ENCODE results near the gene SETD1A. TPM values are rescaled to one million over a fixed set of nuclear protein-coding genes. Genes with fewer than 3 reads are reported as not detected.

SETD1A gene
- total RNA-seq, 1 donor from 2014 or later: 3.2 TPM

DNA sequence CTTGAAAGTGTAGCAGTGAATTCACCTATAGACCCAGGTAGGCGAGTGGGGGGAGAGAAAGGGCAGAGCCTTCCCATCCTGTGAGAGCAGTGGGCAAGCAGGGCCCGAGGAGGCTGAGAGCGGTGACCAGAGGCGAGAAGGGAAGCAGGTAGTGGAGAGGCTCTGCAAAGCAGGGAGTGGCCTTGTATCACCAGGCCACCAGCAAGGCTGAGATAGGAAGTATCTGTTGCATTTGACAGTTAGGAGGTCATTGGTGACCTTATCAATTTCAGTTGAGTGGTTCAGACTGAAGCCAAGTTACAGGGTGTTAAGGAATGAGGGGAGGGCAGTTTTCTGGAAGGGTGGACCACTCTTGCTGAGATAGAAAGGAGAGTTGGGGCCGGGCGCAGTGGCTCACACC is 16.8 kb downstream of the SETD1A start:
- peaks cover 10% of the 10 kb centered on the region for H4K20me1 ChIP-seq (ENCODE audit: low read depth)
- H3K27ac ChIP-seq: no peak overlapping the region
- Mint-ChIP-seq H3K4me3 (no peak overlapping the region), H3K9me3 (no peaks in the 10 kb centered on the region), H3K36me3 (peaks cover 42% of the 10 kb centered on the region), H3K27ac (no peak overlapping the region), H3K4me1 (no peaks in the 10 kb centered on the region), H3K27me3 (ENCODE audit: insufficient read depth, low read depth) (peaks cover 7% of the 10 kb centered on the region)
- TF ChIP-seq, protein P1, sequence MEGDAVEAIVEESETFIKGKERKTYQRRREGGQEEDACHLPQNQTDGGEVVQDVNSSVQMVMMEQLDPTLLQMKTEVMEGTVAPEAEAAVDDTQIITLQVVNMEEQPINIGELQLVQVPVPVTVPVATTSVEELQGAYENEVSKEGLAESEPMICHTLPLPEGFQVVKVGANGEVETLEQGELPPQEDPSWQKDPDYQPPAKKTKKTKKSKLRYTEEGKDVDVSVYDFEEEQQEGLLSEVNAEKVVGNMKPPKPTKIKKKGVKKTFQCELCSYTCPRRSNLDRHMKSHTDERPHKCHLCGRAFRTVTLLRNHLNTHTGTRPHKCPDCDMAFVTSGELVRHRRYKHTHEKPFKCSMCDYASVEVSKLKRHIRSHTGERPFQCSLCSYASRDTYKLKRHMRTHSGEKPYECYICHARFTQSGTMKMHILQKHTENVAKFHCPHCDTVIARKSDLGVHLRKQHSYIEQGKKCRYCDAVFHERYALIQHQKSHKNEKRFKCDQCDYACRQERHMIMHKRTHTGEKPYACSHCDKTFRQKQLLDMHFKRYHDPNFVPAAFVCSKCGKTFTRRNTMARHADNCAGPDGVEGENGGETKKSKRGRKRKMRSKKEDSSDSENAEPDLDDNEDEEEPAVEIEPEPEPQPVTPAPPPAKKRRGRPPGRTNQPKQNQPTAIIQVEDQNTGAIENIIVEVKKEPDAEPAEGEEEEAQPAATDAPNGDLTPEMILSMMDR (IDR thresholded peaks at IDR 0.05): no peak
- TF ChIP-seq EZH2 (IDR thresholded peaks at IDR 0.05): no peak
- no peak for TF ChIP-seq EZH2phosphoT487 (IDR thresholded peaks at IDR 0.05)
- H3K4me3 ChIP-seq: no peak overlapping the region
- DNase-seq (ENCODE audit: low spot score): no peak
- H3F3A ChIP-seq (ENCODE audit: low read depth): no peaks in the 10 kb centered on the region
- H3K4me2 ChIP-seq: no peak overlapping the region
- H3K4me1 ChIP-seq: no peaks in the 10 kb centered on the region
- H3K27me3 ChIP-seq: no peaks in the 10 kb centered on the region
- H2AFZ ChIP-seq (replicated peaks): no peak overlapping the region
- no peaks in the 10 kb centered on the region for H3K79me2 ChIP-seq (ENCODE audit: low read depth)
- no peaks in the 10 kb centered on the region for H3K36me3 ChIP-seq
- H3K9ac ChIP-seq: no peak overlapping the region
- H3K9me3 ChIP-seq (ENCODE audit: low read depth): no peaks in the 10 kb centered on the region

- Histone ChIP-seq H3K4me3 (no peak overlapping the region), H3K27me3 (no peaks in the 10 kb centered on the region), H3K9ac (no peak overlapping the region), H2AFZ (replicated peaks) (no peak overlapping the region), H4K20me1 (ENCODE audit: low read depth) (peaks cover 10% of the 10 kb centered on the region), H3K79me2 (ENCODE audit: low read depth) (no peaks in the 10 kb centered on the region), H3K9me3 (ENCODE audit: low read depth) (no peaks in the 10 kb centered on the region), H3K36me3 (no peaks in the 10 kb centered on the region), H3K4me1 (no peaks in the 10 kb centered on the region), H3K4me2 (no peak overlapping the region), H3F3A (ENCODE audit: low read depth) (no peaks in the 10 kb centered on the region), H3K27ac (no peak overlapping the region)
- TF ChIP-seq, protein P1 (IDR thresholded peaks at IDR 0.05): no peak
- no peak for TF ChIP-seq EZH2 (IDR thresholded peaks at IDR 0.05)
- no peak for TF ChIP-seq EZH2phosphoT487 (IDR thresholded peaks at IDR 0.05)
- H3K4me3 Mint-ChIP-seq: no peak overlapping the region
- no peak overlapping the region for H3K27ac Mint-ChIP-seq
- H3K27me3 Mint-ChIP-seq (ENCODE audit: insufficient read depth, low read depth): peaks cover 7% of the 10 kb centered on the region
- H3K36me3 Mint-ChIP-seq: peaks cover 39% of the 10 kb centered on the region
- no peaks in the 10 kb centered on the region for H3K9me3 Mint-ChIP-seq
- H3K4me1 Mint-ChIP-seq: no peaks in the 10 kb centered on the region
- DNase-seq (ENCODE audit: low spot score): no peak
Measured at GRCh38 chr16:30976486-30976885, 18.9 kb downstream of the SETD1A start.

DNA sequence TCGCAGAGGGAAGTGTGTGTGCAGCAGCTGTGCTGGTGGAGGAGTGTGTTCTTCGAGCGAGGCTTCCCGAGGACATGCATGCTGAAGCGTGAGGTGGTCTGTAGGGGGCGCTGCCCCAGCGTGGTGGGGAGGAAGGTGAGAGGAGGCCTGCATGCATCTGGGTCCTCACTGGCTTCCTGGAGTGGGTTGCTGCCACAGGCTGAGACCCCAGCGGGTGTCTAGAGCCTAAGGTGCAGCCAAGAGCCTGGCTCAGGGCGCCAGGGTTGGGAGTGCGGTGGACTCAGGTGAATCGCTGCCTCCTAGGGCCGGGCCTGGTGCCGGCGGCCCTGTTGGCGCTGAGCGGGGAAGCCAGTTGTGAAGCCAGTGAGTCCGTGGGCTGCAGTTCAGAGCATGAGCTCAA is 19.9 kb downstream of the SETD1A start:
- no peak overlapping the region for H2AFZ ChIP-seq (replicated peaks)
- no peak overlapping the region for H3K27ac ChIP-seq
- no peak for TF ChIP-seq EZH2 (IDR thresholded peaks at IDR 0.05)
- TF ChIP-seq, protein P1 (IDR thresholded peaks at IDR 0.05): peak; percentile 61
- H3K9ac ChIP-seq: no peak overlapping the region
- Mint-ChIP-seq H3K4me1 (no peaks in the 10 kb centered on the region), H3K36me3 (peaks cover 33% of the 10 kb centered on the region), H3K9me3 (no peaks in the 10 kb centered on the region), H3K27ac (peak overlapping the region; percentile 78), H3K27me3 (ENCODE audit: insufficient read depth, low read depth) (peaks cover 7% of the 10 kb centered on the region), H3K4me3 (no peak overlapping the region)
- H3K9me3 ChIP-seq (ENCODE audit: low read depth): no peaks in the 10 kb centered on the region
- H3K4me3 ChIP-seq: no peak overlapping the region
- no peaks in the 10 kb centered on the region for H3K27me3 ChIP-seq
- no peaks in the 10 kb centered on the region for H3K36me3 ChIP-seq
- H3K4me2 ChIP-seq: no peak overlapping the region
- DNase-seq (ENCODE audit: low spot score): peak; percentile 50
- H3K4me1 ChIP-seq: no peaks in the 10 kb centered on the region
- no peaks in the 10 kb centered on the region for H3K79me2 ChIP-seq (ENCODE audit: low read depth)
- no peaks in the 10 kb centered on the region for H3F3A ChIP-seq (ENCODE audit: low read depth)
- peaks cover 10% of the 10 kb centered on the region for H4K20me1 ChIP-seq (ENCODE audit: low read depth)
